IPS-NIHi7 (cell line): ENCODE data around the gene BMP10.

Experiments used
- DNase-seq: peaks from one replicate; pipeline ENCODE4 v3.0.0; 2012; ENCODE audit warnings: mixed read lengths; ENCODE audit errors: extremely low spot score

Gene BMP10

DNA sequence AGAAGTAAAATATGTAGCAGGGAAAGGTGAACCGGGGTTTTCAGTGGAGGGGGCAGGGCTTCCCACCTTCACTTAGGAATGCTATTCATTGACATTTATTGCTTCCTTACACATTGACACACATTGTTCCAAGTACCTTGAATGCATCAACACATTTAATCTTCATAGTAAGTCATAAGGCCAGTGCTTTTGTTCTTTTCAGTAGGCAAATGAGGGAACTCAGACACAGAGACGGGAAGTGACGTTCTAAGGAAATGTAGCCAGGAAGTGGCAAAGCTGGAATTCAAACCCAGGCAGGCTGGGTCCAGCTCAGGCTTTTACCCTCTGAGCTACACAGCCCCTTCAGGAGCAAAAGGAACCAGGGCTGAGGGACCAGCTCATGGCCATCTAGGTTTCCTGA, 20.7 kb downstream of the BMP10 start:
- DNase-seq, result no peak

DNA sequence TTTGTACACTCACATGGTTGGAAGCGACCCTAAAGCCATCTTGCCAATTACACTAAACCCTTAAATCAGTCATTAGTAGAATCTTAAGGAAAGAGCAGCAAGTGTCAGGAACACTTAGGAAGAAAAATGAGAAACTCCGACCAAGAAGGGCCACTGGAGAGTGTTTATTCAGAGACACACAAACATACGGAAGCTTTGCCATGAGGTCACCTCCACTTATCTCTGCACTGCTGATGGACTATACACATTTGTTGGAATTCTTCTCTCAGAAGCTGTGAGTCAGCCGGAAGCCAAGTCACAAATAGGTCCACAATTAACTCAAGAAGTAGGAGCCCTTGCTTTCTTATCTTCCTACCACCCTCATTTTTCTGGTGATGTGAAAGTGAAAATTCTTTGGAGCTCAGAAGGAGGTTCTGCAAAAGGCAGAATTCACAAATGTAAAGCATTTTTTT, 21.6 kb downstream of the BMP10 start:
- DNase-seq, result no peak

DNA sequence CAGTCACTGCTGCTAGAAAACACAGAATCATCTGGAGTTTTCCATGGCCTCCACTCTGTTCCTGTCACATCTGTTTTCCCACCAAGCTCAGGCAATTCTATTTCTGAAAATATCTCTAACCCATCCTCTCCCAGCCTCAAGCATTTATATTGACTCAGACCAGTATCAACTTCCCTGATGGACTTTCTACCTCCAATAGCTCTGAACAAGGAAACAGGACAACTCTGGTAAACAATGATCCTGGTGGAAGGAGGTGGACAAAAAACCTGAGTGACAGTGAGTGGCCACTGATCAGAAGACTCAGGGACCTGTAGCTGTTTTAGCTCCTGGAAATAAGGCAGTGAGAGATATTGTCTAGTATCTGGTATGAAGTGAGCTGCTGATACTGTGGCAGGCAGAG, 23.4 kb downstream of the BMP10 start:
- no peak for DNase-seq

DNA sequence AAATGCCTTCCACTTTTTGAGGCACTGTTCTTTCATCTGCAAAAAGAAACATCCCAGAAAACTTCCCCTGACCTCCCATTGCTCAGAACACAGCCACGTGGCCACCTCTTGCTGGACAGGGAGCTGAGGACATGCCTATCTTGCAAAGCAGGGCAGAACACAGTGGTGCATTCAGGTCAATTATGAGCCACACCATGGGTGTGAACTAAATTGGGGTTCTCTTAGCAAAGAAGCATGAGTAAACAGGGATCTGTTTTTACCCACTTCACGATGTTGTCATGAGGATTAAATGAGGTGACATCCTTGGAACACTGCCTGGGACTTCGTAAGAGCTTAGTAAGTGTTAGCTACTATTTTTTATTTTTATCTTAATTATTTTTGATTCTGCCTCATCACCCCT, 25.1 kb downstream of the BMP10 start:
- DNase-seq, result no peak

DNA sequence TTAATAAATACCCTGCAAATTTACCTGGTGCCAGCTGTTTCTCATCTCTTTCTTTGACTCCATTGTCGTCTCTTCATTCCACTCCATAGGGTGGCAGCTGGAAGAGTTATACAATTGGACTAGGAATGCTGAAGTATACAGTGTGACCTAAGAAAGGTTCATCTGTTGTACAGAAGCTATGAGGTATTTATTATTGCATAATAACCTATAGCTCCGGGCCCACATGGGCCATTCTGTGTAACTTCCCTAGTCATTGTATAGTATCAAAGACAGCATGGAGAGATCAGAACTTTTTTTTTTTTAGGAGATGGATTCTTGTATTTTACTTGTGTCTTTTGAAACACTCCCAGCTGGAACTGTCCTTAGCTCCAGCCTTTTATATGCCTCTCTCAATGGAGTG, 26.2 kb downstream of the BMP10 start:
- no peak for DNase-seq

DNA sequence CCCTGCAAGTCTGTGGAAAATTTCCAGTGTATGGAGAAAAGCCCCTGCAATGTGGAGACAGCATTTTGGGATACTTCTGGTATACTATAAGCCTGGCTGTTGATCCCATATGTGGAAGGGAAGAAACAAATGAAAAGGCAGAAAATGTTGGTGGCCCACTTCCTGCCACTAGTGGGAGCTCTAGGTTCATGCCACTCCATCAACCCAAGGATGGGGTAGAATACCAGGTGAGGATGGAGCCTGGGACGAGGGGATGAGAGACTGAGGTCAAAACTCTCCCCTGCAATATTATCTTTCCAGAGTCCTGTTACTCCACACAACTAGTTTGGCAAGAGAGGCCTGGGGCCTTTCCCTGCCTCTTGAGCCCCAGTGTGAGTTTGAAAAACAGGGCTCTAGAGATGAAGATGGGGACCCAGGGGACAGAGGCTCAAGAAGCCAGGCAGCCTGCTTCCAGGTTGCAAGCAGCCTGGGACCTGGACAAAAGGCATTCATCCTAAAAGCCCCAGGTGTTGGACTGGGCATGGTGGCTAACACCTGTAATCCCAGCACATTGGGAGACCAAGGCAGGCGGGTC, 31.9 kb downstream of the BMP10 start:
- peak; percentile 57 for DNase-seq

DNA sequence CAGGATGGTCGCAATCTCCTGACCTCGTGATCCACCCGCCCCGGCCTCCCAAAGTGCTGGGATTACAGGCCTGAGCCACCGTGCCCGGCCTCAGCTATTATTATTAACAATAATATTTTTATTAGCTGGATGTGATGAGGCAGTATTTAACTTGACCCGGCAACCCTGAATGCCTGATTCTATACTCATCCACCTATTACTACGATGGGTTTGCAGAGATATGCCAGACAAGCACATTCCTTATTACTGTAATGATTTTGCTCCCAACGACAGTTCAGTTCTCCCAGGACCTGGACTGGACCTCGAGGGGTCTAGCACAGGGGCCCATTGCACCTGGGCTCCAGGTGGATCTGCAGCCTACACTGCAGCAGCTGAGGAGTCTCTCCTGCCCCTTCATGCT, 32.6 kb downstream of the BMP10 start:
- no peak for DNase-seq

DNA sequence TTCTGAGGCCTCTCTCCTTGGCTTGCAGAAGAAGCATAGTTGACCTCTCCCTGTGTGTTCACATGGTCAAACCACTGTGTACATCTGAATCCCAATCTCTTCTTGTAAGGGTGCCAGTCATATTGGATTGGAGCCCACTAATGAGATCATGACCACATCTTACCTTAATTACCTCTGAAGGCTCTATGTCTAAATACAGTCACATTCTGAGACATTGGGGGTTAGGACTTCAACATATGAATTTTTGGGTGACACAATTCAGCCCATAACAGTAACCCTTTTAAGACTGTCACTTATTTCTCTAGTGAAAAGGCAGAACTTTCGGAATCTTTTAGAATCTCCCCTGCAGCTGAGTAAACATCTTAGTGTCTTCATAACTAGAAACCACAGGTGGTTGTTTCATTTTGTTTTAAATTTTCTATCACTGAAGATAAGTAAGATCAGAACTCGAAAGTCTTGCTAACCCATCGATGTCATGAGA, 33.3 kb downstream of the BMP10 start:
- no peak for DNase-seq

DNA sequence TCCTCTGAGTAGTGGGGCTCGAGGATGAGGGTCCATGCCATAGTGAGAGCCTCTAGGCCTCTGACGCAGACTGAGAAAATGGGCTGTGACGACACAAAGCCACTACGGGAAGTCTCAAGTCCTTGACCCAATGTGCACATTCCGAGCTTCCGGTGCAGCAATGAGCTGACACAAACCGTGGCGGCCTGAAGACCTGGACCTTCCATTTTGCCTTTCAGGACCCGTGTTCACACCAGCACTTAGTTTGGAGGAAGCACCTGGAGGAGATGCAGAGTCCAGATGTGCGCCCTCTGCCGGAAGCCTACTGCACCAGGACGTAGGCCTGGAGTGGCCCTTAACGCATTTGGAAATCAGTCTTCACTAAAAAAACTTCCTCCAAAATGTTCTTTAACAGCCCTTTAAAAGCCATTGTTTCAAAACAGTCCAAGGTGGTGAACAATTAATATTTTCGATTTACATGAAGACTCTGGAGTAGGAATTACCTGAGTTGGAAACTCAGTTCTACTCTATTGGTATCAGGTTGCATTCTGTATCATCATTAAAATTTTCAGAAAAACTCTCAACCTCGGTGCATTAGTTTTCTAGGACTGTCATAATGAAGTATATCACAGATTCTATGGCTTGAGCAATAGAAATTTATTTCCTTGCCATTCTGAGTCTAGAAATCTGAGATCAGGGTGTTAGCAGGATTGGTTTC, 33.9 kb downstream of the BMP10 start:
- peak; percentile 78 for DNase-seq

DNA sequence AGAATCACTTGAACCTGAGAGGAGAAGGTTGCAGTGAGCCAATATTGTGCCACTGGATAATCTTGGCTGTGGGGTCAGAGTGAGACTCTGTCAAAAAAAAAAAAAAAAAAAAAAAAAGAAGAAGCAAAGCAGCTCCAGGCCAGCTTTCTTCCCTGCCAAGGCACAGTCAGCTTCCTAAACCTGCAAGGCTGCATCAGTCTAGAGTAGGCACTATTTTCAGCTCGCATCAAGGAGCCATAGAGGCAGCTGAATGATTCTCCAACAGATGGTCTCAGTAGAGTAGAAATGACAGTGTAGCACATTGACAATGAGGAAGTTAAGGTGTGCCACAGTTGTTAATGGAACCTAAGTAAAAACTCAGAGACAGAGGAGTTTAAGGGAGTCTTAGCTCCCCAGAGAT, 35.6 kb downstream of the BMP10 start:
- DNase-seq, result no peak

DNA sequence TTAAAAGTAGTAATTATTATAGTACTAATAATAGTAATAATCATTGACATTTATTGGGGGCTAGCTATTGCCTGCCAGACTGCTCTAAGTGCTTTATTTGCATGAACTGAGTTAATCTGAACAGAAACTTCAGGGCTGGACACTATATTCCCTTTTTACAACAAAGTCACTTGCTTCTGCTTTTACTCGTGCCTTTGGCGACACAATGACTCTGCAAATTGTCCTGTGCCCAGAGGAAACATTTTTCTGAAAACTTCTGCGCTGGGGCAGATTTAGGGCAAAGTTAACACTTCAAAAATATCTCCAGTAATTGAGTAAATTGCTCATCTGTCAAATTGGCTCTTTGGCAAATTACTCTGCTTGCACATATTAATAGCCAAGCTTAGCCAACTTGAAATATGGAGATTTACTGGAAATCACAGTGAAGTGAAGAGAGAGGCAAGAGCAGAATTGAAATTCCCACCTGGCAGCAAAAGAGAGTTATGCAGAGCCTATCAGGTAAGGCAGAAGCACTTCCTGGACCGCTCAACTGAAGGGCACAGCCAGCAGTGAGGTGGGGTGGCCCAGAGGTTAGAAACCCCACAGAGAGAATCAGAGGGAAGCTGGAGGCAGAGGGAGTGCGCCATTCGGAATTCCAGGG, 36.3 kb downstream of the BMP10 start:
- no peak for DNase-seq

DNA sequence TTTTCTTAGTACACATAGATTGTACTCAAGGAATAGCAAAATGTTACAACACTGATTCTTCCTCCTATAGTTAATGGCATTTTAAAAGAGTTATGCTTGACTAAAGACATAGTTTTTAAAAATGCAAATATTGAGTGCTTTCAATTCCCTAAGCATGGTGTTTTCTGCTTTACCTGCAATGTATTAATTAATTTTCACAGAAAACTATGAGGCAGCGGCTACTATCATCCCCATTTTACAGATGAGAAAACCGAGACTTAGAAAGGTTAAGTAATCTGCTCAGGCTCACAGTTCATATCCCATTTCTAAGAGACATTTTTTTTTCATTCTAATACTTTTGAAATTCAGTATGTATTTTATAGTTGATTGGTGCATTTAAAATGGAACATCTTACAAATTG, 38.0 kb downstream of the BMP10 start:
- no peak for DNase-seq

DNA sequence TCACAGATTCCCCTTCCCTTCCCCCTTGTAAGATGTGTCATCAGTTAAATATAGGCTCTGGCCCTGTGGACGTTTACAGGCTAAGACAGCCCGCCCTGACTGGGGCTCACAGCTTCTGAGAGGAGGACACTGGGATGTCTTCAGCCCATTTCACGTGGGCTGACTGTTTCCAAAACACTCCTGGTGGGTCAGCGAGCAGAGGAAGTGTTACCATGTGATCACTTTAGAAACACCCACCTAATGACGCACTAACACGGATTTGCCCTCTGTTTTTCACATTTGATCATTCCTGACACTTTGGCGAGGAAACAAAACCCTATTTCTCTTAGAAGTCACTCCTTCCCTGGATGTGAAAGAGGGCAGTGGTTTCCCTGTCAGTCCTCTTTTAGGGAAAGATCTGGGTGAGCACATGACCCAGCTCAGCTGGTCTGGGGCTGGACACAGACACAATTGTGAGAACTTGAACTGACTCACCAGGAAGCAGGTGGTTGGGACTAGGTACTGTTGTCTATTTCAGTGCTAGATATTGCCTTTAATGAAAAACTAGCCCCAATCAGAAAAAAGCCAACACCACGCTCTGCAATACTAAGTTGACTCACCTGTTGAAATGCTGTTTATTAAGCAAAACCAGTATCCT, 38.8 kb downstream of the BMP10 start:
- DNase-seq, result no peak

DNA sequence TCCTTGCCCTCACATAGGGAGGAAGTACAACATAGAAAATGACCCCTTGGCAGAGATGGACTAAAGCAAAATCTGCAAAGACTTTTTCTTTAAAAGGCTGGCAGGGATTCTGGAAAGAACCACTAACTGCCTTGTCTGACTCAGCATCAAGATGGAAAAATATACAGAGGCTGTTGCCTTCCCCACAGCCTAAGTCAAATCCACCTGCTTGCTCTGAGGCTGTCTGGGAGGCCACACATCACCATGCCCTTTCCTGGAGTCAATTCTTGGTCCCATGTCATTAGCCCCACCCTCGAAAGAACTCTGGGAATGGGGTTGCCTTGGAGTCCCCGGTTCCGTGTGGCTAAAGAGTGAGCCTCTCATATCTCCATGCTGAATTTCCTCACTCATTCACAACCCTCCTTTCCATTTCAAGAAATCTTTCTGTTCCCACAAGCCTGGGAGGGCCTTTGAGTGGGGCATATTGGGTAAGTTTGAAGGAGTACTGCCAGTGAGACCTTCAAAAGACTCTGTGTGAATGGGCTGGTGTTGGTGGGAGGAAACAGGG, 39.4 kb downstream of the BMP10 start:
- no peak for DNase-seq

DNA sequence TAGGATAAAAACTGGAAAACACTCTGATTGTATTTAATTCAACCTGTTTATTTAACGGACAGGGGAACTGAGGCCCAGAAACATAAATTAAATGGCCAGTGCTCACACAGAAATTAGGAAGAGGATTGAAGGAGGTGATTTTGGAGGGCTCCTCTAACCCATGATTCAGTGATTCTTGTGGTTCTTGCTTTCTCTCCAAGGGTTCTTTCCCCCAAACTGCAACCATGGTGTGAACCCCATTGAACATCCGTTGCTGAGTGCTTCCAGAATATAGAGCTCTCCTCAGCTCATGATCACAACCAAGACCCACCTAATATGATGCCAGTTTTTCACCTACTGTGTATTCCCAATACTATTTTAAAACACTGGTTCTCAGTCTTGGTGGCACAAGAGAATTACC, 41.4 kb downstream of the BMP10 start:
- DNase-seq, result no peak

DNA sequence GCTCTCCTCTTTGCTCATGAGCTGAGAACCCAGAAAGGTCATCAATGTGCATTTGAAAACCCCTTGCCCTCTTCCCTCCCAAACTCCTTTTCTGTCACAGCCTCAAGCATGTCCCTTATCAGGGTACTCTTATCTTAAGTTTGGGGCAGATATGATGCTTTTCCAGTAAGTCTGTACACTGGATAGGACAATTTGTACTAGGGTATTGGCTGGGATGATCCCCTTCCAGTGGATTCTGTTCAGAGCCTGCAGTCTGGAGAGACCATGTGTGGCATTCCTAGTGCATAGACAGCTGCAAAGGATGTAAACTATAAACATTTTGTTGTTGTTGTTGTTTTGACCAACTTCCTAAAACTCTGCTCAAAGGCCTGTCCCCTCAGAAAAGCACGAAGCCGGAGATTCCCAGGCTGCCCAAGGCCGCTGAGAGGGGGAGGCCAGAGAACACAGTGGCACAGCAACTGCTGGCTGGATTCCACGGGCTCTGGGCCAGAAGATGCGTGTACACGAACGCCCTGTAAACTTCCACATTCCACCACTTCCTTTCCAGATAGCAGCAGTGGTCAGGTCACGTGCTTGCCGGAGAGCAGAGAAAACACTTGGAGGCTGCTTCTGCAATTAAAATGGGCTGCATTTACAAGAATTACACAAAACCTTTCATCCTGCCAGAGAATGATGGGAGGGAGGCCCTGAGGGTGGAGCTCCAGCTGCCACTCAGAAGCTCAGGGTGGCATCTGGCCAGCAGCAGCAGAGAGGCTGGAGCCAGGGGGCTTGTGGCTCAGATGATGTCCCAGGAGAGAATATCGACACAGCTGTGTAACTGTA, 42.1 kb downstream of the BMP10 start:
- peak; percentile 57 for DNase-seq

DNA sequence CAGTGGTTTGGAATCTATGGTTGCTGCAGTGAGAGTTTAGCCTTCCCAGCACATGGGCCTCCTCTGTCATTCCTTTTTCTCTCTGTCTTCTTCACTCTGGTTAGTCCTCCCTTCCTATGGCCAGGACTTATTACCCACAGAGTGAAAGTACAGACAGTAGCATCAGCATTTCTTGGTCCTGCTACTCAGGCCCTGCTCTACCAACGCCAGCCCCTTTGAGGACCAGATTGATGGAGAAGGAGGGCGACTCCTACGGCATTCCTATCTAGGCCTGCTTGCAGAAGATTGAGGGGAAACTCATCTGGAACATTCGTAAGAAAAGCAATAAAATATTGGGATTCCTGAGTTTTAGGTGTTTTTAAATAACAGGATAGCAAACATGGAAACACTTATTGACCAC, 43.5 kb downstream of the BMP10 start:
- DNase-seq, result no peak

DNA sequence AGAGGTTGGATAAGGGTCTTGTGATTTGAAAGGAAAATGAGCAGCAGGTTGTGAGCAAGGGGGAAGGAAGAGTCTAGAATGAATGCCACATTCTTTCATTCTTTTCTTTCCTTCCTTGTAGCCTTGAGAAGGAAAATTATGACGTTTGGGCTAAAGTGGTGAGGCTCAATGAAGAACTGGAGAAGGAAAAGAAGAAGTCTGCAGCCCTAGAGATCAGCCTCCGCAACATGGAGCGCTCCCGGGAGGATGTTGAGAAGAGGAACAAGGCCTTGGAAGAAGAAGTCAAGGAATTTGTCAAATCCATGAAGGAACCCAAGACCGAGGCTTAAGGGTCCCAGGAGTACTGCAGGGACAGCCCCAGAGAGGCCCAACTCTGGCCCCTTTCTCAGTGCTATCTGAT, 45.3 kb downstream of the BMP10 start:
- no peak for DNase-seq

DNA sequence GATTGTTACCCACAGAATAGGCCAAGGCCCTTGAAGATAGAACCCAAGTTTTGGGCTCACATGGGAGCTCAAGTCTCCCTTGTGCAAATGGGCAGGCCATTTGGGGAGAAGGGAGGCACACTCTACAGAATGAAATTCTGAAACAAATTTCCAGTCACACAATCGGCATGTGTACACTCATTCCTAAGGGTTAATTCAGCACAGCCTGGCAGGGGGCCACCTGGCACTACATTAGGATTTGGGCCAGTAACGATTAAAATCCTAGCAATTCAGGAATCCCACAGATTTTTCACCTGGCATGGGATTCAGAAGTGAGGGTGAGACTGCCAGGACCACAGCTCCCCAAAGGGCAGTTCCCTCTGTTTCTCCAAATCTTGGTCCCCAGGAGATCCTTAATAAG, 46.4 kb downstream of the BMP10 start:
- no peak for DNase-seq

DNA sequence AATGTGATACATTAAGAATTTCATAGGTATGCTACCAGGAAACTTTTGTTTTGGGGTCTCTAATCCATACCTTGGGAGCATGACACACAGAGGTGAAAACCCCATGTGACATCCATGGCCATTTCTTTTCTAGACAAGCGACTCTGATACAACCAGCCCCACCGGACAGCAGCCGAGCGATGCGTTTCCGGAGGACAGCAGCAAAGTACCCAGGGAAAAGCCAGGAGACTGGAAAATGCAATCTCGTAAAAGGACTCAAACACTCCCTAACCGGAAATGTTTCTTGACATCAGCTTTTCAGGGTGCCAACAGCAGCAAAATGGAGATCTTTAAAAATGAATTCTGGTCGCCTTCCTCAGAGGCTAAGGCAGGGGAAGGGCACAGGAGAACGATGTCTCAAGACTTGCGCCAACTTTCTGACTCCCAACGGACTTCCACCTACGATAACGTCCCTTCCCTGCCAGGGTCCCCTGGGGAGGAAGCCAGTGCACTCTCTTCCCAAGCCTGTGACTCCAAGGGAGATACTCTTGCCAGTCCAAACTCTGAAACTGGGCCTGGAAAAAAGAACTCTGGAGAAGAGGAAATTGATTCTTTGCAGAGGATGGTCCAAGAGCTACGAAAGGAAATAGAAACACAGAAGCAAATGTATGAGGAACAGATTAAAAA, 48.9 kb downstream of the BMP10 start:
- no peak for DNase-seq

DNA sequence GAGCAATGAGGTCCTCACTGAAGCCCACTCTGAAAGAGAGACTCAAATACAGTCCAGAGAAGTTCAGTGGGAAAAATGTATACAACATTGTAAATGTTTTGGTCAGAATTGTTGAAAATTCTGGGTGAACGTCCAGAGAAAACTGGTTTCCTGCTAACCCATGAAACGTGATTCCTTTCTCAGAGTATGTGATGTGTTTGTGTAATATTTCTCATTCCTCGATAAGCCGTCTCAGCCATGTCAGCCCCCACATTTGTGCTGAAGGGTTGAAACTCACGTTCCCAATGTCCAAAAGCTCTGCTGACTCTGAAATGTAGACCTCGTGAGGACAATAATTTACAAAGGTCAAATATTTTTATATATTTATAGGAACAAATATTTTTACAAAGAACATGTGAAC, 51.6 kb downstream of the BMP10 start:
- no peak for DNase-seq
